MV-4-11 (cell line): ENCODE results near the gene GPR15LG.
"Not testable (repeated sequence)": the region's sequence is repeated elsewhere in the genome, so short reads cannot be mapped to it uniquely, and the experiment has no call there.

Source experiments
- DNase-seq: peaks from one replicate; lab custom pipeline; 2025; lab: John Stamatoyannopoulos, UW

Gene GPR15LG

GRCh38 chr10:84166620-84167288 is 6.8 kb upstream of the GPR15LG start:
- DNase-seq, result no peak

GRCh38 chr10:84167289-84167653 is 6.3 kb upstream of the GPR15LG start:
- not testable (repeated sequence) for DNase-seq

- not testable (repeated sequence) for DNase-seq
Measured at GRCh38 chr10:84168382-84168781, 5.2 kb upstream of the GPR15LG start.

- not testable (repeated sequence) for DNase-seq
Measured at GRCh38 chr10:84171237-84171636, 2.4 kb upstream of the GPR15LG start.

- peak; percentile 54 for DNase-seq
Measured at GRCh38 chr10:84171700-84172466, 1.7 kb upstream of the GPR15LG start.

- no peak for DNase-seq
Measured at GRCh38 chr10:84172467-84173356, 889 bp upstream of the GPR15LG start.

- DNase-seq, result no peak
Measured at GRCh38 chr10:84175436-84175835, 1.8 kb downstream of the GPR15LG start.

GRCh38 chr10:84176351-84176750 is 2.8 kb downstream of the GPR15LG start:
- DNase-seq, result no peak

GRCh38 chr10:84176836-84177474 is 3.4 kb downstream of the GPR15LG start:
- DNase-seq, result no peak

GRCh38 chr10:84177541-84178141 is 4.0 kb downstream of the GPR15LG start:
- DNase-seq, result no peak

GRCh38 chr10:84178160-84178609 is 4.6 kb downstream of the GPR15LG start:
- no peak for DNase-seq

- DNase-seq, result no peak
Measured at GRCh38 chr10:84179059-84179710, 5.6 kb downstream of the GPR15LG start.

GRCh38 chr10:84180386-84180785 is 6.8 kb downstream of the GPR15LG start:
- DNase-seq, result not testable (repeated sequence)

- no peak for DNase-seq
Measured at GRCh38 chr10:84181631-84182030, 8.0 kb downstream of the GPR15LG start.

- DNase-seq, result no peak
Measured at GRCh38 chr10:84184517-84184916, 10.9 kb downstream of the GPR15LG start.

GRCh38 chr10:84185526-84186175 is 12.1 kb downstream of the GPR15LG start:
- DNase-seq, result no peak

GRCh38 chr10:84188815-84189214 is 15.2 kb downstream of the GPR15LG start:
- no peak for DNase-seq

GRCh38 chr10:84190621-84191020 is 17.0 kb downstream of the GPR15LG start:
- DNase-seq, result no peak

- DNase-seq, result no peak
Measured at GRCh38 chr10:84191106-84191505, 17.5 kb downstream of the GPR15LG start.

GRCh38 chr10:84193327-84193726 is 19.7 kb downstream of the GPR15LG start:
- no peak for DNase-seq
